ENCODE results near the gene ZNF599.

GRCh38 chr19:34806976-34807860, 34.2 kb upstream of the ZNF599 start:
- TF ChIP-seq, protein P1, sequence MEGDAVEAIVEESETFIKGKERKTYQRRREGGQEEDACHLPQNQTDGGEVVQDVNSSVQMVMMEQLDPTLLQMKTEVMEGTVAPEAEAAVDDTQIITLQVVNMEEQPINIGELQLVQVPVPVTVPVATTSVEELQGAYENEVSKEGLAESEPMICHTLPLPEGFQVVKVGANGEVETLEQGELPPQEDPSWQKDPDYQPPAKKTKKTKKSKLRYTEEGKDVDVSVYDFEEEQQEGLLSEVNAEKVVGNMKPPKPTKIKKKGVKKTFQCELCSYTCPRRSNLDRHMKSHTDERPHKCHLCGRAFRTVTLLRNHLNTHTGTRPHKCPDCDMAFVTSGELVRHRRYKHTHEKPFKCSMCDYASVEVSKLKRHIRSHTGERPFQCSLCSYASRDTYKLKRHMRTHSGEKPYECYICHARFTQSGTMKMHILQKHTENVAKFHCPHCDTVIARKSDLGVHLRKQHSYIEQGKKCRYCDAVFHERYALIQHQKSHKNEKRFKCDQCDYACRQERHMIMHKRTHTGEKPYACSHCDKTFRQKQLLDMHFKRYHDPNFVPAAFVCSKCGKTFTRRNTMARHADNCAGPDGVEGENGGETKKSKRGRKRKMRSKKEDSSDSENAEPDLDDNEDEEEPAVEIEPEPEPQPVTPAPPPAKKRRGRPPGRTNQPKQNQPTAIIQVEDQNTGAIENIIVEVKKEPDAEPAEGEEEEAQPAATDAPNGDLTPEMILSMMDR (IDR thresholded peaks at IDR 0.05; ENCODE audit: low read length): no peak
- TF ChIP-seq EZH2 (IDR thresholded peaks at IDR 0.05; ENCODE audit: borderline replicate concordance, low read length): no peak
